Measurements from ENCODE around the gene CRCP.
A peak's percentile ranks its signal among the peaks of the same experiment; 100 is the strongest.
"Not testable (repeated sequence)": the region's sequence is repeated elsewhere in the genome, so short reads cannot be mapped to it uniquely, and the experiment has no call there.

CRCP gene

DNA sequence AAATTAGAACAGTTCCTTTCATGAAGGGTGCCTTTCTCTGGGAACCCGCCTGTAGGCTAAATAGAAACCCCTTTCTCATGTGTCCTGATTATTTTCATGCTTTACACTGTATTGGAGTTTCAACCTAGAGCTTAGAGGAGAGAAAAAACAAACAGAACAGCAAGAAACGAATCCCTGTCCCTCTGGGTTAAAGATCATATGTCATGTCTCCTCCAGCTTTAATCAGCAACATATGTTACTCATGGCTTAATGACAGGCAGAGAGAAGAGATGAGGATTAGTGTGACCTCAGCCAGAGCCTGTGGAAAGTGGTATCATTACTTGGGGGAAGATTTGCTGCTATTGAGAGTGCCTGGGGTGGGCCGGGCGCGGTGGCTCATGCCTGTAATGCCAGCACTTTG lies 32.1 kb downstream of the CRCP start:
- DNase-seq (ENCODE audit: low read depth in 1 of 2, low spot score in 1 of 2): no peak
- no peak for TF ChIP-seq SPI1 (IDR thresholded peaks at IDR 0.05; ENCODE audit: borderline replicate concordance, low read depth)
- Histone ChIP-seq H3K4me3 (replicated peaks; ENCODE audit: insufficient read depth, low read length) (no peak overlapping the region), H3K27me3 (ENCODE audit: insufficient read depth, poor library complexity, severe bottlenecking) (no peaks in the 10 kb centered on the region), H3K27ac (replicated peaks) (no peak overlapping the region)

DNA sequence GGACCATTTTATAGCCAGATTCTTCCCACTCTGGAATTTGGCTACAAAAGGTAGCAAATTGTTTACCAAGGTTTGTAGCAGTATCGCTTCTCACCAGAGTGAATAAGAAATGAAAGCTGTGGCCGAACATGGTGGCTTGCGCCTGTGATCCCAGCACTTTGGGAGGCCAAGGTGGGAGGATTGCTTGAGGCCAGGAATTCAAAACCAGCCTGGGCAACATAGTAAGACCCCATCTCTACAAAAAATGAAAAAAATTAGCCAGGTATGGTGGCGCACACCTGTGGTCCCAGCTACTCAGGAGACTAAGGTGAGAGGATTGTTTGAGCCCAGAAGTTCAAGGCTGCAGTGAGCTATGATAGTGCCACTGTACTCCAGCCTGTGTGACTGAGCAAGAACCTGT lies 33.0 kb downstream of the CRCP start:
- not testable (repeated sequence) for H3K27ac ChIP-seq (replicated peaks); H3K4me3 ChIP-seq (replicated peaks; ENCODE audit: insufficient read depth, low read length); DNase-seq (ENCODE audit: low read depth in 1 of 2, low spot score in 1 of 2); H3K27me3 ChIP-seq (ENCODE audit: insufficient read depth, poor library complexity, severe bottlenecking)

DNA sequence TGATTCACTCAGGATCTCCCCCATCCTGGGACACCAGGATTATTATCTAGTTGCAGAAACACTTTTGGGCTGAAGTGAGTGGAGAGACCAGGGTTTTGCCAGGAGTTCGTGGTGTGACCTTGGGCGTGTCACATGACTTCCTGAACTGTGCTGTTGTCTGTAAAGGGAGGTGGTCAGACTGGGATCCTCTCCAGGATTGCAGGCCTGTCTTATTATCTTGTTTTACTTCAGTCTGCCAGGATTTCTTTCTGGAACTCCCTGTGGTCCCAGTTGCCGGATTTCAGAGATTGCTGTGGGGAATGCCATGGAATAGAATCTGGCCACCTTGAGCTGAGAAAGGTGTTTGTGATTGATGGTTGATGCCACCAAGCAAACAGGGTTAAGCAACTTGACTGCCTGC lies 35.8 kb downstream of the CRCP start:
- no peaks in the 10 kb centered on the region for H3K27me3 ChIP-seq (ENCODE audit: insufficient read depth, poor library complexity, severe bottlenecking)
- TF ChIP-seq, protein P1, sequence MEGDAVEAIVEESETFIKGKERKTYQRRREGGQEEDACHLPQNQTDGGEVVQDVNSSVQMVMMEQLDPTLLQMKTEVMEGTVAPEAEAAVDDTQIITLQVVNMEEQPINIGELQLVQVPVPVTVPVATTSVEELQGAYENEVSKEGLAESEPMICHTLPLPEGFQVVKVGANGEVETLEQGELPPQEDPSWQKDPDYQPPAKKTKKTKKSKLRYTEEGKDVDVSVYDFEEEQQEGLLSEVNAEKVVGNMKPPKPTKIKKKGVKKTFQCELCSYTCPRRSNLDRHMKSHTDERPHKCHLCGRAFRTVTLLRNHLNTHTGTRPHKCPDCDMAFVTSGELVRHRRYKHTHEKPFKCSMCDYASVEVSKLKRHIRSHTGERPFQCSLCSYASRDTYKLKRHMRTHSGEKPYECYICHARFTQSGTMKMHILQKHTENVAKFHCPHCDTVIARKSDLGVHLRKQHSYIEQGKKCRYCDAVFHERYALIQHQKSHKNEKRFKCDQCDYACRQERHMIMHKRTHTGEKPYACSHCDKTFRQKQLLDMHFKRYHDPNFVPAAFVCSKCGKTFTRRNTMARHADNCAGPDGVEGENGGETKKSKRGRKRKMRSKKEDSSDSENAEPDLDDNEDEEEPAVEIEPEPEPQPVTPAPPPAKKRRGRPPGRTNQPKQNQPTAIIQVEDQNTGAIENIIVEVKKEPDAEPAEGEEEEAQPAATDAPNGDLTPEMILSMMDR (IDR thresholded peaks at IDR 0.05; ENCODE audit: insufficient read depth, low read length): no peak
- TF ChIP-seq POLR2AphosphoS5 (IDR thresholded peaks at IDR 0.05; ENCODE audit: low read depth) (no peak), GABPA (IDR thresholded peaks at IDR 0.05; ENCODE audit: low read depth) (no peak), SPI1 (IDR thresholded peaks at IDR 0.05; ENCODE audit: borderline replicate concordance, low read depth) (no peak)
- TF ChIP-seq, protein P2, sequence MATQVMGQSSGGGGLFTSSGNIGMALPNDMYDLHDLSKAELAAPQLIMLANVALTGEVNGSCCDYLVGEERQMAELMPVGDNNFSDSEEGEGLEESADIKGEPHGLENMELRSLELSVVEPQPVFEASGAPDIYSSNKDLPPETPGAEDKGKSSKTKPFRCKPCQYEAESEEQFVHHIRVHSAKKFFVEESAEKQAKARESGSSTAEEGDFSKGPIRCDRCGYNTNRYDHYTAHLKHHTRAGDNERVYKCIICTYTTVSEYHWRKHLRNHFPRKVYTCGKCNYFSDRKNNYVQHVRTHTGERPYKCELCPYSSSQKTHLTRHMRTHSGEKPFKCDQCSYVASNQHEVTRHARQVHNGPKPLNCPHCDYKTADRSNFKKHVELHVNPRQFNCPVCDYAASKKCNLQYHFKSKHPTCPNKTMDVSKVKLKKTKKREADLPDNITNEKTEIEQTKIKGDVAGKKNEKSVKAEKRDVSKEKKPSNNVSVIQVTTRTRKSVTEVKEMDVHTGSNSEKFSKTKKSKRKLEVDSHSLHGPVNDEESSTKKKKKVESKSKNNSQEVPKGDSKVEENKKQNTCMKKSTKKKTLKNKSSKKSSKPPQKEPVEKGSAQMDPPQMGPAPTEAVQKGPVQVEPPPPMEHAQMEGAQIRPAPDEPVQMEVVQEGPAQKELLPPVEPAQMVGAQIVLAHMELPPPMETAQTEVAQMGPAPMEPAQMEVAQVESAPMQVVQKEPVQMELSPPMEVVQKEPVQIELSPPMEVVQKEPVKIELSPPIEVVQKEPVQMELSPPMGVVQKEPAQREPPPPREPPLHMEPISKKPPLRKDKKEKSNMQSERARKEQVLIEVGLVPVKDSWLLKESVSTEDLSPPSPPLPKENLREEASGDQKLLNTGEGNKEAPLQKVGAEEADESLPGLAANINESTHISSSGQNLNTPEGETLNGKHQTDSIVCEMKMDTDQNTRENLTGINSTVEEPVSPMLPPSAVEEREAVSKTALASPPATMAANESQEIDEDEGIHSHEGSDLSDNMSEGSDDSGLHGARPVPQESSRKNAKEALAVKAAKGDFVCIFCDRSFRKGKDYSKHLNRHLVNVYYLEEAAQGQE (IDR thresholded peaks at IDR 0.05; ENCODE audit: insufficient replicate concordance, low read depth): no peak
- H3K4me3 ChIP-seq (replicated peaks; ENCODE audit: insufficient read depth, low read length): no peak overlapping the region
- no peak overlapping the region for H3K27ac ChIP-seq (replicated peaks)
- DNase-seq (ENCODE audit: low read depth in 1 of 2, low spot score in 1 of 2): peak in 1 of 2 experiments; percentile 6

DNA sequence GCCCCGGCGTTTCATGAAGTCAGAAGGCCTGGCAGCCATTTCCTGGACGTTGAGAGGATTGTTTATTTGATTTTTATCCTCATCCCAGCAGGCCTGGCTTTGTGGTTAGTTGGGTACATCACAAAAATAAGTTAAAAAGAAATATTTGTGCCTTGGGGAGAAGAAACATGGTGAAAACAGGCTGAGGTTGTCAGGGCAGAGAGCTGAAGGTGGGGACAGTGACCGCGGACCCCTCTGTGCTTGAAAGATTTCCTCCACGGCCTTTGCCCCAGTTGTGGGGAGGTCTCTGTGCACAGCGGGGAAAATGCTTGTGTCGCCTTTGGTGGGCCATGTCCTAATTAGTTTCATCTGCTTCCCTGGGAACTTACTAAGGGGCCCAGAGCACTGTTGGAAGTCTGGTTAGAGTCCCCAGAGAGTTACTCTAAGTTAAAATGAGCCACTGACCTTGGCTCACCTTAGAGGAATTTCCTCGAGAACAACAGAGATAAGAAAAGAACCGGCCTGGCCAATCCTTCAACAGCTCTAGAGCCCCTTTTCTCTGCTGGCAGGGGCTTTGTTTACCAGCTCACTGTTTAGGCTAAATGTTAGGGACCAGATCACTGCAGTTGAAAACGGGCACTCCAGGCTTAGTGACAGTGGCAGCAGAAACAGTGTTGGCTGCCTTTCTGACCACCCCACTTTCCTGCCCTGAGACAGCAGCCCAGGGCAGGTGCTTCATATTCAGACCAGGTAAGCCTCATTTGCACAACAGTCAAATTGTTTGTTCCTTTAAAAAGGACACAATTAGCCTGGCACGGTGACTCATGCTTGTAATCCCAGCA lies 37.9 kb downstream of the CRCP start:
- H3K27me3 ChIP-seq (ENCODE audit: insufficient read depth, poor library complexity, severe bottlenecking): no peaks in the 10 kb centered on the region
- TF ChIP-seq SPI1 (IDR thresholded peaks at IDR 0.05; ENCODE audit: borderline replicate concordance, low read depth) (no peak), GABPA (IDR thresholded peaks at IDR 0.05; ENCODE audit: low read depth) (no peak), POLR2AphosphoS5 (IDR thresholded peaks at IDR 0.05; ENCODE audit: low read depth) (no peak)
- TF ChIP-seq, protein P2 (IDR thresholded peaks at IDR 0.05; ENCODE audit: insufficient replicate concordance, low read depth): no peak
- TF ChIP-seq, protein P1 (IDR thresholded peaks at IDR 0.05; ENCODE audit: insufficient read depth, low read length): no peak
- DNase-seq (ENCODE audit: low read depth in 1 of 2, low spot score in 1 of 2): no peak
- no peak overlapping the region for H3K4me3 ChIP-seq (replicated peaks; ENCODE audit: insufficient read depth, low read length)
- H3K27ac ChIP-seq (replicated peaks): no peak overlapping the region

DNA sequence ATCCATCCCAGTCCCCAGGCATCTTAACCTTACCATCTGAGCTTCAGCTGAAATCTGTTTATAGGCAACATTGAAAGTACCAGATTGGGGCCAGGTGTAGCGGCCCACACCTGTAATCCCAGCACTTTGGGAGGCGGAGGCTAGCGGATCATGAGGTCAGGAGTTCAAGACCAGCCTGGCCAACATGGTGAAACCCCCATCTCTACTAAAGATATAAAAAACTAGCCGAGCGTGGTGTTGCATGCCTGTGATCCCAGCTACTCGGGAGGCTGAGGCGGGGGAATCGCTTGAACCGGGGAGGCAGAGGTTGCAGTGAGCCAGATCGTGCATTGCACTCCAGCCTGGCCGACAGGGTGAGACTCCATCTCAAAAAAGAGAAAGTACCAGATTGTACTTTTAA lies 39.0 kb downstream of the CRCP start:
- no peak for DNase-seq (ENCODE audit: low read depth in 1 of 2, low spot score in 1 of 2)
- TF ChIP-seq POLR2AphosphoS5 (IDR thresholded peaks at IDR 0.05; ENCODE audit: low read depth) (no peak), GABPA (IDR thresholded peaks at IDR 0.05; ENCODE audit: low read depth) (no peak)
- TF ChIP-seq, protein P1 (IDR thresholded peaks at IDR 0.05; ENCODE audit: insufficient read depth, low read length): no peak
- Histone ChIP-seq H3K27ac (replicated peaks) (no peak overlapping the region), H3K4me3 (replicated peaks; ENCODE audit: insufficient read depth, low read length) (no peak overlapping the region), H3K27me3 (ENCODE audit: insufficient read depth, poor library complexity, severe bottlenecking) (no peaks in the 10 kb centered on the region)

DNA sequence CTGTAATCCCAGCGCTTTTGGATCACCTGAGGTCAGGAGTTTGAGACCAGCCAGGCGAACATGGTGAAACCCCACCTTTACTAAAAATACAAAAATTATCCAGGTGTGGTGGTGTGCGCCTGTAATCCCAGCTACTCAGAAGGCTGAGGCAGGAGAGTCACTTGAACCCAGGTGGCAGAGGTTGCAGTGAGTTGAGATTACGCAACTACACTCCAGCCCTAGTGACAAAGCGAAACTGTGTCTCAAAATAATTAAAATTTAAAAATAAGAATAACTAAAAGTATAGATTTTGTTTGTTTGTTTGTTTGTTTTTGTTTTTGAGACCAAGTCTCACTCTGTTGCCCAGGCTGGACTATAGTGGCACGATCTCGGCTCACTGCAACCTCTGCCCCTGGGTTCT lies 41.4 kb downstream of the CRCP start:
- not testable (repeated sequence) for H3K27ac ChIP-seq (replicated peaks); H3K27me3 ChIP-seq (ENCODE audit: insufficient read depth, poor library complexity, severe bottlenecking); H3K4me3 ChIP-seq (replicated peaks; ENCODE audit: insufficient read depth, low read length); DNase-seq (ENCODE audit: low read depth in 1 of 2, low spot score in 1 of 2)
